Measurements from ENCODE around the gene TCHH.
"Not testable (repeated sequence)": the region's sequence is repeated elsewhere in the genome, so short reads cannot be mapped to it uniquely, and the experiment has no call there.

The TCHH gene

GRCh38 chr1:152112101-152112884, 3.0 kb downstream of the TCHH start:
- peak; percentile 25 to 36 for DNase-seq

DNA sequence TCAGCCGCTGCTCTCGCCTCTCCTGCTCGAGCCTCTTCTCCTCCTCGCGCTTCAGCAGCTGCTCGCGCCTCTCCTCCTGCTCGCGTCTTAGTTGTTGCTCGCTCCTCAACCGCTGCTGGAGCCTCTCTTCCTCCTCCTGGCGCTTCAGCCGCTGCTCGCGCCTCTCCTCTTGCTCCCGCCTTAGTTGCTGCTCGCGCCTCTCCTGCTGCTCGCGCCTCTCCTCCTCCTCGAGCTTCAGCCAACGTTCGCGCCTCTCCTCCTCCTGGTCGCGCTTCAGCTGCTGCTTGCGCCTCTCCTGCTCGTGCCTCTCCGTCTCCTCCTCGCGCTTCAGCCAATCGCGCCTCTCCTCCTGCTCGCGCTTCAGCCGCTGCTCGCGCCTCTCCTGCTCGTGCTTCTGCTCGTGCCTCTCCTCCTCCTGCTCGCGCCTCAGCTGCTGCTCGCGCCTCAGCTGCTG, 3.7 kb downstream of the TCHH start:
- peak; percentile 61 to 72 for DNase-seq

- DNase-seq: peak; percentile 69 to 78
Measured at GRCh38 chr1:152110860-152111514, 4.3 kb downstream of the TCHH start.

DNA sequence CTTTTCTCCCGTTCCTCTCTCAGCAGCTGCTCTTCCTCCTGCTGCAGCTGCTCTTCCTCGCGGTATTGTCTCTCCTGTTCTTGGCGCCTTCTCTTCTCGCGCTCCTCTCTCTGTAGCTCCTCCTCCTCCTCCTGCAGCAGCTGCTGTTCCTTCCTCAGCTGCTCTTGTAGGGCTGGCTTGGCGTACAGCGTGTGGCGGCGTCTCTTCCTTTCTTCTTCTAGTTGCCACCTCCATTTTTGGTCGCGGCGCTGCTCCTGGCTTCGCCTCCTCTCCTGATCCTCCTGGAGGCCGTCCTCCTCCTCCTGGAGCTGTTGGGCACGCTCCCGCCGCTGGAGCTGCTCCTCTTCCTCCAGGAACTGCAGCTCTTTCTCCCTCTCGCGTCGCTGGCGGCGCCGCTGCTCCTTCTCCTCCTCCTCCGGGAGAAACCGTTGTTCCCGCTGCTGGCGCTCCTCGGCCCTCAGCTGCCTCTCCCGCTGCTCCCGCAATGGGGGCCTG, 4.8 kb downstream of the TCHH start:
- peak; percentile 65 to 74 for DNase-seq

- no peak for DNase-seq
Measured at GRCh38 chr1:152109998-152110294, 5.3 kb downstream of the TCHH start.

DNA sequence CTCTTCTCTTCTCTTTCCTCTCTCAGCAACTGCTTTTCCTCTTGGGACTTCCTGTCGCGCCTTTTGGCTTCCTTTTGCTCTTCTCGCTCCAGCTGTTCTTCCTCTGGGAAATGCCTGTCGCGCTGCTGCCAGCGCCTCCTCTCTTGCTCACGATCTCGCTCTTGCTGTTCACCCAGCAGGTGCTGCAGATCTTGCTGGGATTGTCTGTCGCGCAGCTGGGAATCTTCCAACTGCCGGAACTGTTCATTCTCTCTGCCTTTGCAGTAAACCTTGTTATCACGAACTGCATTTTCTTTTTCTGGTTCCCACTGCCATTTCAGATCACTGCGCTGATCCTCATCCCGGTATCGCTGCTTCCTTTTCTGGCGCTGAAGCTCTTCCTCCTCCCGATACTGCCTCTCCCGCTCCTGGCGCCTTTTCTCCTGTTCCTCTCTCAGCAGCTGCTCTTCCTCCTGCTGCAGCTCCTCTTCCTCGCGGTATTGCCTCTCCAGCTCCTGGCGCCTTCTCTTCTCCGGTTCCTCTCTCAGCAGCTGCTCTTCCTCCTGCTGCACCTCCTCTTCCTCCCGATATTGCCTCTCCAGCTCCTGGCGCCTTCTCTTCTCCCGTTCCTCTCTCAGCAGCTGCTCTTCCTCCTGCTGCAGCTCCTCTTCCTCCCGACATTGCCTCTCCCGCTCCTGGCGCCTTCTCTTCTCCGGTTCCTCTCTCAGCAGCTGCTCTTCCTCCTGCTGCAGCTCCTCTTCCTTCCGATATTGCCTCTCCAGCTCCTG, 5.8 kb downstream of the TCHH start:
- DNase-seq: no peak

- no peak for DNase-seq
Measured at GRCh38 chr1:152108882-152109222, 6.4 kb downstream of the TCHH start.

DNA sequence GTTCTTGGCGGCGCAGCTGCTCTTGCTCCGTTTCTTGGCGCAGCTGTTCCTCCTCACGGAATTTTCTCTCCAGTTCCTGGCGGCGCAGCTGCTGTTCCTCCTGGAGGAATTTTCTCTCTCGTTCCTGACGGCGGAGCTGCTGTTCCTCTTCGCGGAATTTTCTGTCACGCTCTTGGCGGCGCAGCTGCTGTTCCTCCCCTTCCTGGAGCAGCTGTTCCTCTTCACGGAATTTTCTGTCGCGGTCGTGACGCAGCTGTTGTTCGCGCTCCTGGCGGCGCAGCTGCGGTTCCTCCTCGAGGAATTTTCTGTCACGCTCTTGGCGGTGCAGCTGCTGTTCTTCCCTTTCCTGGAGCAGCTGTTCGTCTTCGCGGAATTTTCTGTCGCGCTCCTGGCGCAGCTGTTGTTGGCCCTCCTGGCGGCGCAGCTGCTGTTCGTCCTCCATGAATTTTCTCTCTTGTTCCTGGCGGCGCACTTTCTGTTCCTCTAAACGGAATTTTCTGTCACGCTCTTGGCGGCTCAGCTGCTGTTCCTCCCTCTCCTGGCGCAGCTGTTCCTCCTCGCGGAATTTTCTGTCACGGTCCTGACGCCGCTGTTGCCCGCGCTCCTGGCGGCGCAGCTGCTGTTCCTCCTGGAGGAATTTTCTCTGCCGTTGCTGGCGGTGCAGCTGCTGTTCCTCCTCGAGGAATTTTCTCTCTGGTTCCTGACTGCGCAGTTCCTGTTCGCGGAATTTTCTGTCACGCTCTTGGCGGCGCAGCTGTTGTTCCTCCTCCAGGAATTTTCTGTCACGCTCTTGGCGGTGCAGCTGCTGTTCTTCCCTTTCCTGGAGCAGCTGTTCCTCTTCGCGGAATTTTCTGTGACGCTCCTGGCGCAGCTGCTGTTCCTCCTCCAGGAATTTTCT, 7.0 kb downstream of the TCHH start:
- DNase-seq: no peak

- peak in 1 of 2 experiments; percentile 10 for DNase-seq
Measured at GRCh38 chr1:152107031-152107983, 7.9 kb downstream of the TCHH start.

DNA sequence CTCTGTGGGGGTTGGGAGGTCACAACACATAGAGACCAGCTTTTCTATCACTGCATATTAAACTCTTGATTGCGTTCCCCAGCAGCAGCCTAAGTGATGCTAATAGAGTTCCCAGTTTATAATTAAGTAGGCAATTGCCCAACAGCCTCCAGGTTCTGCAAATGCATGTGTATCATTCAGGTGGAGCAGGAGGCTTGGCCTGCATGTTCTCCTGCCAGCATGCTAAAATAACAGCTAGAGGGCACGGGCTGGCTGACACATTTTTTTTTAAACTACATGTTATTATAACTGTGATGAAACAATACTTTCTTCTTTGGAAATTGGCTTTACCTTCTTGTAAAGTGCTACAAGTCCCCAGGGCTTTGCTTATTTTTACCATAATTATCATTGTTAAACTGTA, 10.4 kb downstream of the TCHH start:
- no peak for DNase-seq

- DNase-seq: no peak
Measured at GRCh38 chr1:152096931-152097330, 18.3 kb downstream of the TCHH start.

DNA sequence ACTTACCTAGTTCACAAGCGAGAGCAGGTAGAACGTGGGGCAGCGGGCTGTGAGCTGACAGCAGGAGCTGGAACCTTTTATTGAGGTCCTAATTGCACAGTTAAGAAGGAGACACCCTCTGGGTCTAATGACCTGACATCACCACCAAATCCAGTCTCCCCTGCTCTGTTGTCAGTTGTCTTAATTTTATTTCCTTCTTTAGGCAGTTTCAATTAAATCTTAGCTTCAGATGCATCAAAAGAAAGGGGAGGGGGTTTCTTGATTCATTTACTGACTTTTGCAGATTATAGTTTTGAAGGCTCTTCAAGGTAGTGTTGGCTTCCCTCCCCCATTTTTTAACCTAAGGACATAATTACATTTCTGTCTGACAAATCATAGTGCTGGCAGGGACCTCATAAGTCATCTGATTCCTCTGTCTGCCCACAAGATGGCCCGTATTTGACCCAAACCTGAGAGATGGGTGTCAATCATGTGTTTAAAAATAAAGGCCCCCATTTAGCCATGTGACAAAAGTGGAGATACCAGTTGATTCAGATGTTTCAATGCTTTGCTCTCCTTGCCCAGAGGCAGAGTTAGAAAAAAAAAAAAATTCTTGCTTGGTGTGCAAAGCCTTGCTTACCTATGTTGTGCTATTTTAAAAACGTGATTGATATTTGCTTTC, 26.1 kb downstream of the TCHH start, which contains the start of gene TCHHL1:
TSS of gene TCHHL1 (minus strand) at position 51 of the 661 bp plus-strand sequence. CDS start 921 bp downstream, outside the sequence.
- no peak for DNase-seq

- peak; percentile 39 to 44 for DNase-seq
Measured at GRCh38 chr1:152086760-152087159, 28.5 kb downstream of the TCHH start.

- no peak for DNase-seq
Measured at GRCh38 chr1:152084853-152085252, 30.4 kb downstream of the TCHH start.

GRCh38 chr1:152081026-152081425, 34.2 kb downstream of the TCHH start:
- DNase-seq: not testable (repeated sequence)

- DNase-seq: not testable (repeated sequence)
Measured at GRCh38 chr1:152080494-152080893, 34.8 kb downstream of the TCHH start.

GRCh38 chr1:152078831-152079441, 36.3 kb downstream of the TCHH start:
- DNase-seq: no peak

DNA sequence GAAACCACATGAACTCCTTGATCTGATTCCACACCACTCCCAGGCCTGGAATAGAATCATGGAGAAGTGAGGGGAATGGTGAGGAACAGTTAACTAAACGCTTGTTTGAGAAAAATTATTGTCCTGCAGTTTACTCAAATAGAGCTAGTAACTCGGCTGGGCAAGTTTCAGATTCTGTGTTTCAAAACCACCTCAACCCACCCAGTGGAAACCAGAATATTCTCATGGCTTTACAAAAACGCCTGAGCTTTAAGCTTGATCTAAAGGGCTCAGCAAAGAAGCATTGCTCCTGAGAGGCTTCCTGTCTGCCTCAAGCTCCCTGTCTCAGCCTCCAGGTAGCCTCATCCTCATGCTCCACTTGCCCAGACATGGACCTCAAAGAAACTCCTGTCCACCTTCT, 42.9 kb downstream of the TCHH start:
- no peak for DNase-seq

- DNase-seq: no peak
Measured at GRCh38 chr1:152071123-152071522, 44.1 kb downstream of the TCHH start.

GRCh38 chr1:152067929-152068328, 47.3 kb downstream of the TCHH start:
- no peak for DNase-seq
